Lung (tissue), 12 donors: ENCODE measurements around the gene NAV2. TPM values are rescaled to one million over a fixed set of nuclear protein-coding genes. Genes with fewer than 3 reads are reported as not detected.
A peak's percentile ranks its signal among the peaks of the same experiment; 100 is the strongest.

Experiments used
- ATAC-seq: fragments of 200-7000 bp; cut with Tn5 transposase; one replicate; pipeline ENCODE4 v1.9.1; 2020; ENCODE audit warnings: moderate number of reproducible peaks; ENCODE audit not compliant: insufficient read depth, low FRiP score
- DNase-seq, 3 donors: peaks; one replicate each; pipeline ENCODE4 v3.0.0-alpha.2; 2013 to 2017
- H3K27ac ChIP-seq, 2 donors: one replicate each; pipeline ENCODE4 v1.5.1; 2013; ENCODE audit warnings: mild to moderate bottlenecking in 2 of 2, moderate library complexity in 2 of 2, control low read depth in 1 of 2, inconsistent platforms in 1 of 2, low read depth in 1 of 2, low read length in 1 of 2
- H3K27me3 ChIP-seq, 3 donors: one replicate each; pipeline ENCODE4 v1.5.1; 2013; ENCODE audit warnings: low read length in 2 of 3; ENCODE audit not compliant: control insufficient read depth in 3 of 3, insufficient read depth in 3 of 3
- H3K36me3 ChIP-seq, 4 donors: one replicate each; pipeline ENCODE4 v1.5.1; 2013; ENCODE audit warnings: low read length in 4 of 4, mild to moderate bottlenecking in 1 of 4, moderate library complexity in 1 of 4; ENCODE audit not compliant: control insufficient read depth in 4 of 4, insufficient read depth in 4 of 4
- H3K4me1 ChIP-seq, 5 donors: one replicate each; pipeline ENCODE4 v1.5.1; 2013; ENCODE audit warnings: low read length in 5 of 5, mild to moderate bottlenecking in 2 of 5, moderate library complexity in 1 of 5; ENCODE audit not compliant: control insufficient read depth in 5 of 5, insufficient read depth in 5 of 5
- H3K4me3 ChIP-seq: one replicate; pipeline ENCODE4 v1.5.1; 2013; ENCODE audit warnings: mild to moderate bottlenecking, control low read depth, moderate library complexity
- H3K9ac ChIP-seq, 2 donors: one replicate each; pipeline ENCODE4 v1.5.1; 2013; ENCODE audit warnings: low read length in 2 of 2, control low read depth in 1 of 2; ENCODE audit not compliant: insufficient read depth in 1 of 2
- H3K9me3 ChIP-seq, 4 donors: one replicate each; pipeline ENCODE4 v1.5.1; 2013; ENCODE audit warnings: low read length in 3 of 4, mild to moderate bottlenecking in 1 of 4, moderate library complexity in 1 of 4; ENCODE audit not compliant: control insufficient read depth in 4 of 4, insufficient read depth in 3 of 4
- whole genome bisulfite sequencing, 2 donors: extraction: QIAGEN DNeasy Blood & Tissue Kit; methylation state at CpG; one replicate each; pipeline ENCODE4 v1.1.7; 2013; 5-methylcytosine and 5-hydroxymethylcytosine counted together
- polyA plus RNA-seq, 2 donors: library from polyadenylated mRNA; stranded (reverse); fragments of 200-250 nt; gene quantifications; one replicate each; pipeline ENCODE4 v1.2.1, GENCODE V29; 2013
- total RNA-seq, 2 donors: library from RNA; depleted of rRNA in 1 of 2; stranded (reverse); fragments of >200 nt in 1 of 2; gene quantifications; one replicate each; pipeline ENCODE4 v1.2.1, GENCODE V29; 2014 to 2021
- TF ChIP-seq, protein P1 (sequence below): IDR thresholded peaks from 2 replicates; pipeline ENCODE4 v1.5.1; 2012; ENCODE audit warnings: mild to moderate bottlenecking; ENCODE audit errors: control extremely low read depth, extremely low read depth
- donor health status: control.
- donor health status: control.
- donor health status: Bipolar disorder and iron deficiency.
- donor health status: healthy.
- donor health status: DM: yes; HTN: yes; CAD: no.

NAV2 gene
- total and polyA plus RNA-seq, 4 donors, result 6.8 to 47.9 (median 20.2) TPM

DNA sequence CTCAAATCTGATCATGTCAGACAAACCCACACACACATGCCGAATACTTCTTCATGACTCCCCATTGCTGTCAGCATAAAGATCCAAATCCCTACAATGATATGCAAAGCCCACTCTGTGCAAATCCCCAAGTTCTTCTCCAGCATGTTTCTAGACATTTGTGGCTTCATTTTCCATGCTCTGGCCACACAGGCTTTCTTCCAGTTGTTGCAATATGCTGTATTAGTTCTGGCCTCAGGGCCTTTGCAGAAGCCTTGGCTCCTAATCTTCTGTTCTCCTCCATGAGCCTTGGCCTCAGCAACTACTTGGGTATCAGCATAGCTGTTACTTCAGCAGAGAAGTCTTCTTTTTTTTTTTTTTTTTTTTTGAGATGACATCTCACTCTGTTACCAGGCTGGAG lies 49.6 kb downstream of the NAV2 start:
- no peaks in the 10 kb centered on the region for H3K9me3 ChIP-seq
- no peak overlapping the region for H3K27ac ChIP-seq
- DNase-seq (no peak), ATAC-seq (no peak)
- H3K4me1 ChIP-seq, result peaks cover 0 to 5% (median 0%) of the 10 kb centered on the region in 5 donors
- TF ChIP-seq, protein P1, sequence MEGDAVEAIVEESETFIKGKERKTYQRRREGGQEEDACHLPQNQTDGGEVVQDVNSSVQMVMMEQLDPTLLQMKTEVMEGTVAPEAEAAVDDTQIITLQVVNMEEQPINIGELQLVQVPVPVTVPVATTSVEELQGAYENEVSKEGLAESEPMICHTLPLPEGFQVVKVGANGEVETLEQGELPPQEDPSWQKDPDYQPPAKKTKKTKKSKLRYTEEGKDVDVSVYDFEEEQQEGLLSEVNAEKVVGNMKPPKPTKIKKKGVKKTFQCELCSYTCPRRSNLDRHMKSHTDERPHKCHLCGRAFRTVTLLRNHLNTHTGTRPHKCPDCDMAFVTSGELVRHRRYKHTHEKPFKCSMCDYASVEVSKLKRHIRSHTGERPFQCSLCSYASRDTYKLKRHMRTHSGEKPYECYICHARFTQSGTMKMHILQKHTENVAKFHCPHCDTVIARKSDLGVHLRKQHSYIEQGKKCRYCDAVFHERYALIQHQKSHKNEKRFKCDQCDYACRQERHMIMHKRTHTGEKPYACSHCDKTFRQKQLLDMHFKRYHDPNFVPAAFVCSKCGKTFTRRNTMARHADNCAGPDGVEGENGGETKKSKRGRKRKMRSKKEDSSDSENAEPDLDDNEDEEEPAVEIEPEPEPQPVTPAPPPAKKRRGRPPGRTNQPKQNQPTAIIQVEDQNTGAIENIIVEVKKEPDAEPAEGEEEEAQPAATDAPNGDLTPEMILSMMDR, result no peak
- no peak overlapping the region for H3K9ac ChIP-seq
- H3K36me3 ChIP-seq, result no peaks in the 10 kb centered on the region
- H3K4me3 ChIP-seq, result no peak overlapping the region
- WGBS, 2 donors, result 88 to 93% methylated on average over 1 of the region's 1 CpG
- H3K27me3 ChIP-seq, result no peaks in the 10 kb centered on the region

DNA sequence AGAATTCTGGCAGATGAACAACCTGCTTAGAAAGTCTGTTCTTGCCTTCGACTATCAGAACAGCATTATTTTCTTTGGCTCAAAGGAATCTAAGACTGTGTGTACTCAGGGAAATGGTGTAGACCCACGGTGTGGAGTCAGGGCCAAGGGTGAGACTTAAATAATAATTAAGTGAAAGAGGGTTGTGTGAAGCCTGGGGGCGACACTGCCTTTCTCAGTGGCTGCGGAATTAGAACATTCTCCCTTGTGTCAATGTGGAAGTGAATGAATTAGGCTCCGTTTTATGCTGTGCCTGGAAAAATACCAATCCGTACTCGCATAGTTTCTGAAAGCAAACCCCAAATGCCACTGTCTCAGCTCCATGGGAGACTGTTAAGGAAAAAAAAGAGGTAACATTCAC lies 50.7 kb downstream of the NAV2 start:
- ATAC-seq (no peak), DNase-seq (peak in 1 of 3 donors; percentile 6)
- no peak overlapping the region for H3K9ac ChIP-seq
- no peaks in the 10 kb centered on the region for H3K9me3 ChIP-seq
- TF ChIP-seq, protein P1, result no peak
- no peak overlapping the region for H3K4me3 ChIP-seq
- peaks cover 0 to 8% (median 1%) of the 10 kb centered on the region in 5 donors for H3K4me1 ChIP-seq
- H3K27me3 ChIP-seq, result no peaks in the 10 kb centered on the region
- no peaks in the 10 kb centered on the region for H3K36me3 ChIP-seq
- H3K27ac ChIP-seq, result no peak overlapping the region
- 80 to 81% methylated on average over 7 of the region's 7 CpGs for WGBS, 2 donors

DNA sequence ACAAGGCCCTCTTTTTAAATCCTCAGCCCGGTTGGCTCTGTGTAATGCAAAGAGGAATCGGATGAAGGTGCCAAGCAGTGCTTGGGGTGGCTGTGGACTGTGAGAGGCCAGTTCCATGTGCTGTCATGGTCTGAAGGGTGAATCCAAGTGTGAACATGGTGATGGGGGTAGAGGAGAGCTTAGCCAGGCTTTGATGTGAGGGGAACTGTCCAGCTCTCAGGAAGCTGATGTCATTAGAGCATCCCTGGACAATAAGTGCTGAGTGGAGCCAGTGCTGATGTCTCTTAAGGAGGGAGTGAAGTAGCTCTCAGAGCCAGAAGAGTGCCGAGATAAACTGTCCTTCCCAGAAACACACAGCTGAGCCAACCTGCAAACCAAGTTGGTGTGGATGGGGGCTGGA lies 53.6 kb downstream of the NAV2 start:
- Histone ChIP-seq H3K9me3 (no peaks in the 10 kb centered on the region), H3K36me3 (no peaks in the 10 kb centered on the region), H3K27ac (peak overlapping the region in 1 of 2 donors; percentile 42), H3K27me3 (no peaks in the 10 kb centered on the region), H3K4me3 (no peak overlapping the region), H3K9ac (no peak overlapping the region), H3K4me1 (peaks cover 0 to 19% (median 5%) of the 10 kb centered on the region in 5 donors)
- DNase-seq (no peak), ATAC-seq (no peak)
- WGBS, 2 donors, result 85 to 91% methylated on average over 3 of the region's 3 CpGs
- TF ChIP-seq, protein P1, result no peak

DNA sequence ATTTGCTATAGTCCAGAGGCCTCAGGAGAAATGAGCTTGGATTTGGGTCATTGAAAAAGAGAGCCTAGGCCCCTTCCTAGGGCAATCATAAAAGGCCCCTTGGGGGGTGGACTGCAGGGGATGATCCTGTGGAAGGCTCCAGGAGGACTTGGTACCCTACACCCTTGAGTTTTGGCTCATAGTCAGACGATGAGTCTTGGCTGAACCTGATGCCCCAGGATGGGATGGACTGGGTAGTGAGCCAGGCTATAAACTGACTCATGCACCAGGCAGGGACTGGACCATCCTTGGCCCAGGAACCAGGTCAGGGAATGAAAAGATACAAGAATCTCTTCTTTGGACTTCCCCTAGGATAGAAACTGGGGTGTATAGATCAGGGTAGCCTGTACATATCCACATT lies 54.2 kb downstream of the NAV2 start:
- DNase-seq (no peak), ATAC-seq (no peak)
- no peaks in the 10 kb centered on the region for H3K9me3 ChIP-seq
- peak overlapping the region in 1 of 2 donors; percentile 42 for H3K27ac ChIP-seq
- H3K27me3 ChIP-seq, result no peaks in the 10 kb centered on the region
- WGBS, 2 donors, result 94% methylated on average over 1 of the region's 1 CpG
- TF ChIP-seq, protein P1, result no peak
- H3K36me3 ChIP-seq, result no peaks in the 10 kb centered on the region
- H3K4me1 ChIP-seq, result peaks cover 0 to 22% (median 5%) of the 10 kb centered on the region in 5 donors
- no peak overlapping the region for H3K4me3 ChIP-seq
- H3K9ac ChIP-seq, result no peak overlapping the region
